Muscle layer of colon (tissue), 2 donors: ENCODE measurements around the gene PRDM16.
A peak's percentile ranks its signal among the peaks of the same experiment; 100 is the strongest.

ENCODE experiments used
- H3K27ac ChIP-seq: one replicate; pipeline ENCODE4 v1.7.0; 2013; ENCODE audit warnings: low read depth, mild to moderate bottlenecking, low read length, moderate library complexity
- H3K27me3 ChIP-seq, 2 donors: one replicate each; pipeline ENCODE4 v1.7.0; 2013; ENCODE audit warnings: low read length in 2 of 2, mild to moderate bottlenecking in 2 of 2; ENCODE audit not compliant: insufficient read depth in 2 of 2, control insufficient read depth in 1 of 2
- H3K36me3 ChIP-seq: one replicate; pipeline ENCODE4 v1.7.0; 2013; ENCODE audit warnings: mild to moderate bottlenecking, low read length; ENCODE audit not compliant: insufficient read depth
- H3K4me1 ChIP-seq: one replicate; pipeline ENCODE4 v1.7.0; 2013; ENCODE audit warnings: mild to moderate bottlenecking, low read length; ENCODE audit not compliant: insufficient read depth
- H3K4me3 ChIP-seq, 2 donors: one replicate each; pipeline ENCODE4 v1.7.0; 2013; ENCODE audit warnings: low read length in 2 of 2, low read depth in 1 of 2, mild to moderate bottlenecking in 1 of 2, moderate library complexity in 1 of 2
- H3K9ac ChIP-seq: one replicate; pipeline ENCODE4 v1.7.0; 2013; ENCODE audit warnings: low read length
- H3K9me3 ChIP-seq: one replicate; pipeline ENCODE4 v1.7.0; 2013; ENCODE audit warnings: mild to moderate bottlenecking, low read length
- donor health status: abdominal sarcoma.
- donor health status: Adenocarcinoma of cecum.

Gene PRDM16

DNA sequence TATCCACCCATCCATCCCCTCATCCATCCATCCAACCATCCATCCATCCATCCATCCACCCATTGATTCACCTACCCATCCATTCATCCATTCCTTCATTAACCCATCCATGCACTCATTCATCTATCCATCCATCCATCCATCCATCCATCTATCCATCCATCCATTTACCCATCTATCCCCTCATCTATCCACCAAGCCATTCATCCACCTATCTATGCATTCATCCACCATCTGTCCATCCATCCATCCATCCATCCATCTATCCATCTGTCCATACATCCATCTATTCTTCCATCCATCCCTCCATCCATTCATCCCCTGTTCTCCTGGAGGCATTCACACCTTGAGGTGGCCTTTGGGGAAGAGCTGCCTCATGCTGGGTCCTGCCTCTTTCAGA lies 107.0 kb downstream of the PRDM16 start:
- peaks cover 17% of the 10 kb centered on the region for H3K4me1 ChIP-seq
- no peak overlapping the region for H3K4me3 ChIP-seq
- no peaks in the 10 kb centered on the region for H3K36me3 ChIP-seq
- no peaks in the 10 kb centered on the region for H3K27me3 ChIP-seq
- no peaks in the 10 kb centered on the region for H3K9me3 ChIP-seq
- no peak overlapping the region for H3K9ac ChIP-seq
- H3K27ac ChIP-seq = no peak overlapping the region

DNA sequence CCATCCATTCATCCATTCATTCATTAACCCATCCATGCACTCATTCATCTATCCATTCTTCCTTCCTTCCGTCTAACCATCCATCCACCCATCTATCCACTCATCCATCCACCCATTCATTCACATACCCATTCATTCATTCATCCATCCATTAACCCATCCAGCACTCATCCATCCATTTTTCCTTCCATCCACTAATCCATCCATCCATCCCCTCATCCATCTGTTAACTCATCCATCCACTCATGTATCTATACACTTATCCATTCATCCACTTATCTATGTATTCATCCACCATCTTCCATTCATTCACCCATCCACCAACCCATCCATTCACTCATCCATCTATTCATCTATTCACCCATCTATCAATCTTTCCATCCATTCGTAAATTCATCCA lies 107.8 kb downstream of the PRDM16 start:
- H3K9me3 ChIP-seq = no peaks in the 10 kb centered on the region
- no peaks in the 10 kb centered on the region for H3K36me3 ChIP-seq
- no peak overlapping the region for H3K4me3 ChIP-seq

DNA sequence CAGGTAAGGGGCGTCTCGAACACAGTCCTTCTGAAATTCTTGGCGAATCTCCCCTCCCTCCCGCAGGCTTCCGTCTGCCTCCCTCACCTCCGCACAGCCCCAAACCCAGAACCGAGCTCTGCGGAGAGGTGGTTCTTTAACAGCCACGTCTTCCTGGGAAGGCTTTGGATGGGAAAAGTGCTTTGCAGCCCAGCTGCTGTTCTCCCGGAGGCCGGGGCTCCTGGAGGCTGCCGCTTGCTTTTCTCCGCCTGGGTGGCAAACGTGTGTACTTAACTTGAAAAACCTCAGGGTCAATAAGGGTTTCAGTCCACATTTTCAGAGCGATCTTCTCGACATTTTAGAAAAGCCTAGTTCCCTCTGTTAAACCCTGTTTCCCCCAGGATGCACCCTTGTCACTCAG lies 109.3 kb downstream of the PRDM16 start:
- no peaks in the 10 kb centered on the region for H3K9me3 ChIP-seq
- H3K27ac ChIP-seq = no peak overlapping the region
- no peaks in the 10 kb centered on the region for H3K27me3 ChIP-seq
- H3K36me3 ChIP-seq = no peaks in the 10 kb centered on the region
- H3K9ac ChIP-seq = no peak overlapping the region
- H3K4me1 ChIP-seq = peaks cover 6% of the 10 kb centered on the region
- no peak overlapping the region for H3K4me3 ChIP-seq

More for the DNA sequence above, 107.8 kb downstream of the PRDM16 start:
- H3K27me3 ChIP-seq = no peaks in the 10 kb centered on the region
- no peak overlapping the region for H3K9ac ChIP-seq
- no peak overlapping the region for H3K27ac ChIP-seq
- H3K4me1 ChIP-seq = peaks cover 9% of the 10 kb centered on the region

DNA sequence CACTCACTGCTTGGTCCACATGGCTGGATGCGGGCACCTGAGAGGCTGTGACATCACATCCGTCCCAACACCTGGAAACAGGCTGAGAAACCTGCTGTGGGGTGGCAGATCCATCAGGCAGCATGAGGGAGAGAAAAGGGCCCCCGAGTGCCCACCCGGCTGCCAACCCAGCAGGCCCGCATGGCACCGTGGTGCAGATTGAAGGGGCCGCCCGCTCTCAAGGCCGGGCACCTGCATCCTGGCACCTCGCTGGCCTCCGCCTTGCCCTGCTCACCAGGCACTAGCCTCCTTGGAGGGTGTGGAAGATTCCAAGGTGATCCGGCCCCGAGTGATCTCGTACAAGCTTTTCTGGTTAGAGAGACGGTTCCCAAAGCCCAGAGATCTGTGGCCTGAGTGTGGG lies 110.5 kb downstream of the PRDM16 start:
- Histone ChIP-seq H3K4me1 (peaks cover 6% of the 10 kb centered on the region), H3K36me3 (no peaks in the 10 kb centered on the region), H3K9me3 (no peaks in the 10 kb centered on the region), H3K27ac (no peak overlapping the region), H3K27me3 (no peaks in the 10 kb centered on the region), H3K4me3 (no peak overlapping the region), H3K9ac (no peak overlapping the region)

DNA sequence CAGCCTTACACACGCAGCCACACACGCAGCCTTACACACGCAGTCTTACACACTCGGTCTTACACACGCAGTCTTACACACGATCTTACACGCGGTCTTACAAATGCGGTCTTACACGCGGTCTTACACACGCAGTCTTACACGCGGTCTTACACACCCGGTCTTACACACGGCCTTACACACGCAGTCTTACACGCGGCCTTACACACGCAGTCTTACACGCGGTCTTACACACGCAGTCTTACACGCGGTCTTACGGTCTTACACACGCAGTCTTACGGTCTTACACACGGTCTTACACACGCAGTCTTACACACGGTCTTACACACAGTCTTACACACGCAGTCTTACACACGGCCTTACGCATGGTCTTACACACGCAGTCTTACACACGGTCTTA lies 111.9 kb downstream of the PRDM16 start:
- no peak overlapping the region for H3K9ac ChIP-seq
- H3K36me3 ChIP-seq = no peaks in the 10 kb centered on the region
- H3K27me3 ChIP-seq = peaks cover 0 to 14% of the 10 kb centered on the region in 2 donors
- no peak overlapping the region for H3K27ac ChIP-seq
- no peaks in the 10 kb centered on the region for H3K9me3 ChIP-seq
- H3K4me3 ChIP-seq = no peak overlapping the region
- peaks cover under 1% of the 10 kb centered on the region for H3K4me1 ChIP-seq

DNA sequence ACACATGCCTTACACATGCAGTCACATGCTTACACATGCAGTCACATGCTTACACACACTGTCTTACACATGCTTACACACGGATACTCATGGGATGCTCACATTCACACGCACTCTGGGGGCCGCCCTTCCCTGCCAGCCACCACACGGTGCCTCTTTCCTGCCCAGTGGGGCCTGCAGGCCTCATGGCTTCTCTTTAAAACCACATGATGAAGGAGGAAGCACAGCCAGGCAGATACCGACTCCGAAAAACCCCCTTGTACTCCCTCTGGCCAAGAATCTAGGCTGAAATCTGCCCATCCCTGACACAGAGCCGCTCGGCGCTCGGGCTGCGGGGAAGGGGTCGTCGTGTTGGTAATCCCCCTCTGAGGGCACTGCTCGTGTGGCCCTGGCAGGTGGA lies 113.0 kb downstream of the PRDM16 start:
- peaks cover 0 to 19% of the 10 kb centered on the region in 2 donors for H3K27me3 ChIP-seq
- no peak overlapping the region for H3K4me3 ChIP-seq
- H3K9me3 ChIP-seq = no peaks in the 10 kb centered on the region
- no peak overlapping the region for H3K27ac ChIP-seq
- no peaks in the 10 kb centered on the region for H3K36me3 ChIP-seq
- no peak overlapping the region for H3K9ac ChIP-seq
- H3K4me1 ChIP-seq = peaks cover 6% of the 10 kb centered on the region

DNA sequence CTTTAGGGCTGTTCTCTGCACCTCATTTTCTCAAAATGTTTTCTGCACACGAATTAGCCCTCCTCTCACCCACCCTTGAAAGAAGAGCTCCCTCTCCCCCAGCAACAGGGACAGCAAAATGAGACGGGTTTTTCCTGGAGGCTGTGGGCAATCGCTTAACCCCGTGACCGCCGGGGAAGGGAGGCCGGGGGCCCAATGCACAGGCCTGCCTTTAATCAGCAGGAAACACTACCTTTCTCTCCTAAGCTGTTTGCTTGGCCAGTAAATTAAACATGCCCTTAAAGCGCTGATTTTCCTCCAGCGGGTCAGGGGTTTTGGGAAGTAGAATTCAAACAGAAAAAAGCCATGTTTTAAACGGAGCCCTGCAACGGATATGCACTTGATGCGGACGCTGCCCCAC lies 114.4 kb downstream of the PRDM16 start:
- H3K27me3 ChIP-seq = peaks cover 0 to 19% of the 10 kb centered on the region in 2 donors
- H3K9me3 ChIP-seq = no peaks in the 10 kb centered on the region
- no peak overlapping the region for H3K9ac ChIP-seq
- H3K27ac ChIP-seq = no peak overlapping the region
- peaks cover 8% of the 10 kb centered on the region for H3K4me1 ChIP-seq
- no peak overlapping the region for H3K4me3 ChIP-seq
- H3K36me3 ChIP-seq = no peaks in the 10 kb centered on the region

DNA sequence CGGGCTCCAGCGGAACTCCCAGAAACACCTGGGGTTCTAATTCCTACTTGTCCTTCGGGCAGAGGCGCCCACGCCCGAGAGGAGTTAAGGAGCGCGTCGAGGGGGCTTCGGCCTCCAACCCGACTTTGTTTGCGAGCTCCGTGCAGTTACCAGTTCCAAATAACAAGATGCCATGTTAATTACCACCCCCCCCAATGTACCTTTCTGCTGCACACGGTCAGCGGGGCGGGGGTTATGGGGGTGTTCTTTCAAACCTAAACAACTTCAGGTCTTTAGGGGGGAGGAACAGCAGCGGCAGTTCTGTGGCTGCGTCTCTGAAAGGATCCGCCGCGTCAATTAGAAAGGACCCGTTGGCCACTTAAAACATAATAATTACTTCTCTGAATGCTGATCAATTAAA lies 114.8 kb downstream of the PRDM16 start:
- Histone ChIP-seq H3K9me3 (no peaks in the 10 kb centered on the region), H3K36me3 (no peaks in the 10 kb centered on the region), H3K9ac (no peak overlapping the region), H3K27ac (no peak overlapping the region), H3K4me1 (peaks cover 8% of the 10 kb centered on the region), H3K27me3 (peaks cover 0 to 19% of the 10 kb centered on the region in 2 donors), H3K4me3 (no peak overlapping the region)

DNA sequence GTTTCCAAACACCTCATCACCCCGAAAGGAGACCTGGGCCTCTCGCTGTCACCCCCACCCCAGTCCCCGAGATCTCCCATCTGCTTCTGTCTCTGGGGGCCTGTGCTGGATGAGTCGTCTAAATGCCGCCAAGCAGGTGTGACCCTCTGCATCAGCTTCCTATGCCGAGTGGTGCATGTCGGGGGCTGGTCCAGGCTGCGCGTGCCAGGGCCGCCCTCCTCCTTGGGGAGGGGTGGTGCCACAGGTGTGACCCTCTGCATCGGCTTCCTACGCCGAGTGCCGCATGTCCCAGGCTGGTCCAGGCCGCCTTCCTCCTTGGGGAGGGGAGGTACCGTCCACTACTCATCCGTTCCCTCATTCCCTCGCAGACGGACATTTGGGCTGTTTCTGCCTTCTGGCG lies 115.7 kb downstream of the PRDM16 start:
- Histone ChIP-seq H3K27ac (no peak overlapping the region), H3K4me3 (no peak overlapping the region), H3K9me3 (no peaks in the 10 kb centered on the region), H3K9ac (no peak overlapping the region), H3K36me3 (no peaks in the 10 kb centered on the region), H3K27me3 (peaks cover 0 to 19% of the 10 kb centered on the region in 2 donors), H3K4me1 (peaks cover 8% of the 10 kb centered on the region)

DNA sequence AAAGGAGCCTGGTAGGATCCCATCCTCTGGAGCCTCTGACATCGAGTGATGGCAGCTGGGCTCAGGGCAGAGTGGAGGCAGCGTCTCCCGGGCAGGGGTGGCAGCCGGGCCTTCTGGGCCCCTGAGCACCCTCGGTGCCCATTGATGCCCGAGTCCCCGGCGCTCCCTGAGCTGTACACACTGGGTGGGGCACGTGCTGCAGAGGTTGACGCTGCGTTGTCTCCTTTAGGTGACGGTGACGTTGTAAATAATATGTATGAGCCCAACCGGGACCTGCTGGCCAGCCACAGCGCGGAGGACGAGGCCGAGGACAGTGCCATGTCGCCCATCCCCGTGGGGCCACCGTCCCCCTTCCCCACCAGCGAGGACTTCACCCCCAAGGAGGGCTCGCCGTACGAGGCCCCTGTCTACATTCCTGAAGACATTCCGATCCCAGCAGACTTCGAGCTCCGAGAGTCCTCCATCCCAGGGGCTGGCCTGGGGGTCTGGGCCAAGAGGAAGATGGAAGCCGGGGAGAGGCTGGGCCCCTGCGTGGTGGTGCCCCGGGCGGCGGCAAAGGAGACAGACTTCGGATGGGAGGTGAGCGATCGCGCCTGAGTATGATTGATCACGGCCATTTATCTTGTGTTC lies 117.0 kb downstream of the PRDM16 start:
- no peaks in the 10 kb centered on the region for H3K9me3 ChIP-seq
- H3K4me1 ChIP-seq = peaks cover 8% of the 10 kb centered on the region
- H3K36me3 ChIP-seq = no peaks in the 10 kb centered on the region
- no peak overlapping the region for H3K27ac ChIP-seq
- no peak overlapping the region for H3K4me3 ChIP-seq
- peaks cover 0 to 19% of the 10 kb centered on the region in 2 donors for H3K27me3 ChIP-seq
- H3K9ac ChIP-seq = no peak overlapping the region

DNA sequence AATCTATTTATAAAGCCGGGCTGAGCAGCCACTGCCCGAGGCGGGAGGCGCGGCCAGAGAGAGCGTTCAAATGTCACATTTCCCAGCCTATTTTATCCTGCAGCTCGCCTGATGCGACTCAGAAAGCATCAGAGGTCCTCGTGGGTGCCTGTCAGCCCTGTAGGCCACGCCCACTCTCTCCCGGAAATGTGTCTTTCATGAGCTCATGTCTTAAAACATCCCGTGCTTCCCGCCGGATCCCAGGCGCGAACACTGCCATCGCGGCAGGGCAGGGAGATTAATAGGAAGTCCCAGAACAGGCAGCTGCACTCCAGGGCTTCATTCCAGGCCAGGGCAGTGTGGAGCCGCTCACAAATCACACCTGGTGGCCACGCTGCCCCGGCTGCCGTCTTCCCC lies 117.5 kb downstream of the PRDM16 start:
- no peaks in the 10 kb centered on the region for H3K36me3 ChIP-seq
- H3K4me3 ChIP-seq = no peak overlapping the region
- H3K9me3 ChIP-seq = no peaks in the 10 kb centered on the region
- no peak overlapping the region for H3K27ac ChIP-seq
- H3K9ac ChIP-seq = no peak overlapping the region
- peaks cover 8% of the 10 kb centered on the region for H3K4me1 ChIP-seq
- peaks cover 0 to 19% of the 10 kb centered on the region in 2 donors for H3K27me3 ChIP-seq

DNA sequence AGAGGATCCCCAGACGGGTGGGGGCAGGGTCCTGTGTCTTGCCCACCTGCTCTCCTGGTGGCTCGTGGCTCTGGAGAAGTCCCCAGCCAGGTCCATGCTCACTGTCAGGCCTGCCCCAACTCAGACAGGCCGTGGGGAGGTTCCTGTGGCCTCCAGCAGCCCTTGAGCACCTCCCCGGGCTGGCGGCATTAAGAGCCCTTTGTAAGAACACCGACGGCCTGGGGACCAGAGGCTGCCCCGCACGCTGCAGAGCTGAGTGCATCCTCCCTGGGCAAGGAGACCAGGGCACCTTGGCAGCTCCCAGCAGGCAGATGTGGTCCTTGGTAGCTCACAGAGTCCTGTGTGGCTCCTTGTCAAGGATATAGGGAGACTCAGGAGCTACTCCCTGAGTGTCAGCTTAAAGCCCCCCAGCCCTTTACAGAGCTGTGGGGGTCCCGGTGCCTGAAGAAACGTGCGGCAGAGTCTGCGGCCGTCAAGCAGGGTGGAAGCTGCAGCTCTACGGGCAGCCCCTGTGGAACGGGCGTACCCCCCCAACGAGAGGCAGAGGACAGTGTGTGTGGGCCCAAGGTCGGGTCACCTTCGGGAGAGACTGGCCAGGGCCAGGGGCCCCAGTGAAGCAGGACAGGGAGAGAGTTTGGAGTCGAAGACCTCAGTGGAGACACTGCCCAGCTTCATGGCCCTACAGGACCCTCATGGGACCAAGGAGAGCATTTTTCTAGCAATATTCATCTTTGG lies 118.6 kb downstream of the PRDM16 start:
- H3K9me3 ChIP-seq = no peaks in the 10 kb centered on the region
- no peaks in the 10 kb centered on the region for H3K36me3 ChIP-seq
- no peak overlapping the region for H3K4me3 ChIP-seq
- no peak overlapping the region for H3K9ac ChIP-seq
- H3K27ac ChIP-seq = peak overlapping the region; percentile 39
- H3K4me1 ChIP-seq = peaks cover 8% of the 10 kb centered on the region
- H3K27me3 ChIP-seq = peaks cover 0 to 19% of the 10 kb centered on the region in 2 donors
